Stimulated activated CD8-positive, alpha-beta memory T cell treated with anti-CD3 and anti-CD28 coated beads, Interleukin-15, amount 100 ng/mL, for 48 hours (primary cell): ENCODE measurements around the gene NGF.

Experiments
- DNase-seq, 2 donors: peaks; one replicate each; pipeline ENCODE4 v3.0.0-alpha.2; 2020; ENCODE audit warnings: low read depth in 2 of 2

Gene NGF

GRCh38 chr1:115283249-115283648 lies 54.8 kb downstream of the NGF start:
- no peak for DNase-seq

GRCh38 chr1:115282807-115283208 lies 55.2 kb downstream of the NGF start:
- no peak for DNase-seq

- DNase-seq, result no peak
Observed at GRCh38 chr1:115281143-115281542, 56.9 kb downstream of the NGF start.

- DNase-seq, result no peak
Observed at GRCh38 chr1:115280064-115280463, 58.0 kb downstream of the NGF start.

- no peak for DNase-seq
Observed at GRCh38 chr1:115278211-115278610, 59.8 kb downstream of the NGF start.

GRCh38 chr1:115277276-115277675 lies 60.8 kb downstream of the NGF start:
- DNase-seq, result no peak

GRCh38 chr1:115275216-115275615 lies 62.8 kb downstream of the NGF start:
- no peak for DNase-seq

- DNase-seq, result no peak
Observed at GRCh38 chr1:115274467-115274866, 63.6 kb downstream of the NGF start.

- DNase-seq, result no peak
Observed at GRCh38 chr1:115266729-115267421, 71.2 kb downstream of the NGF start.

GRCh38 chr1:115265099-115265498 lies 73.0 kb downstream of the NGF start:
- DNase-seq, result no peak

- no peak for DNase-seq
Observed at GRCh38 chr1:115262886-115263285, 75.2 kb downstream of the NGF start.

GRCh38 chr1:115261496-115261895 lies 76.6 kb downstream of the NGF start:
- DNase-seq, result no peak

- no peak for DNase-seq
Observed at GRCh38 chr1:115258302-115258866, 79.7 kb downstream of the NGF start.

GRCh38 chr1:115257591-115257990 lies 80.5 kb downstream of the NGF start:
- DNase-seq, result no peak

GRCh38 chr1:115255154-115255553 lies 82.9 kb downstream of the NGF start:
- DNase-seq, result no peak

- no peak for DNase-seq
Observed at GRCh38 chr1:115252585-115252984, 85.5 kb downstream of the NGF start.

GRCh38 chr1:115251856-115252255 lies 86.2 kb downstream of the NGF start:
- no peak for DNase-seq

- DNase-seq, result no peak
Observed at GRCh38 chr1:115251340-115251748, 86.7 kb downstream of the NGF start.

- no peak for DNase-seq
Observed at GRCh38 chr1:115246526-115246925, 91.5 kb downstream of the NGF start.

GRCh38 chr1:115245227-115245626 lies 92.8 kb downstream of the NGF start:
- no peak for DNase-seq

- no peak for DNase-seq
Observed at GRCh38 chr1:115242543-115242942, 95.5 kb downstream of the NGF start.

GRCh38 chr1:115241309-115241708 lies 96.7 kb downstream of the NGF start:
- DNase-seq, result no peak

- no peak for DNase-seq
Observed at GRCh38 chr1:115240297-115240696, 97.8 kb downstream of the NGF start.

- no peak for DNase-seq
Observed at GRCh38 chr1:115239426-115239825, 98.6 kb downstream of the NGF start.
